GM23338 (cell line): ENCODE measurements around the gene KCNMA1. TPM values are rescaled to one million over a fixed set of nuclear protein-coding genes. Genes with fewer than 3 reads are reported as not detected.

ENCODE experiments used
- ATAC-seq: fragments of 200-7000 bp; cut with Tn5 transposase; 3 replicates; pipeline ENCODE4 v1.9.1; 2020
- DNase-seq: peaks from one replicate; pipeline ENCODE4 v3.0.0-alpha.2; 2015; ENCODE audit warnings: low spot score
- H2AFZ ChIP-seq: fragments of 200-600 bp; sonication (generic); 2 replicates; pipeline ENCODE4 v1.8.0; 2016; ENCODE audit warnings: antibody characterized with exemption, mild to moderate bottlenecking, moderate library complexity
- H3F3A ChIP-seq: fragments of 200-600 bp; sonication (generic); replicated peaks from 2 replicates; pipeline ENCODE4 v1.8.0; 2017; ENCODE audit warnings: antibody characterized with exemption, mixed run types, low read depth
- H3K27ac ChIP-seq: fragments of 200-600 bp; sonication (generic); 2 replicates; pipeline ENCODE4 v1.6.1; 2016; ENCODE audit warnings: low read depth
- H3K27me3 ChIP-seq: fragments of 200-600 bp; sonication (generic); 2 replicates; pipeline ENCODE4 v1.8.0; 2016; ENCODE audit warnings: mild to moderate bottlenecking, mixed run types, moderate library complexity; ENCODE audit not compliant: insufficient read depth
- H3K36me3 ChIP-seq: fragments of 200-600 bp; sonication (generic); 2 replicates; pipeline ENCODE4 v1.8.0; 2016; ENCODE audit warnings: mild to moderate bottlenecking; ENCODE audit not compliant: insufficient read depth
- H3K4me1 ChIP-seq: fragments of 200-600 bp; sonication (generic); 2 replicates; pipeline ENCODE4 v1.8.0; 2016; ENCODE audit warnings: mild to moderate bottlenecking, moderate library complexity; ENCODE audit not compliant: insufficient read depth
- H3K4me2 ChIP-seq: fragments of 200-600 bp; sonication (generic); 2 replicates; pipeline ENCODE4 v1.7.1; 2017; ENCODE audit warnings: mixed run types
- H3K4me3 ChIP-seq: fragments of 200-600 bp; sonication (generic); 2 replicates; pipeline ENCODE4 v1.6.1; 2016; ENCODE audit warnings: mixed run types
- H3K79me2 ChIP-seq: fragments of 200-600 bp; sonication (generic); replicated peaks from 2 replicates; pipeline ENCODE4 v1.8.0; 2017; ENCODE audit warnings: mild to moderate bottlenecking; ENCODE audit not compliant: insufficient read depth
- H3K9me2 ChIP-seq: fragments of 200-600 bp; sonication (generic); 2 replicates; pipeline ENCODE4 v1.8.0; 2017; ENCODE audit not compliant: insufficient read depth
- H4K20me1 ChIP-seq: fragments of 200-600 bp; sonication (generic); replicated peaks from 2 replicates; pipeline ENCODE4 v1.8.0; 2017; ENCODE audit warnings: mild to moderate bottlenecking; ENCODE audit not compliant: insufficient read depth
- H3K27ac Mint-ChIP-seq: 2 replicates; pipeline ENCODE4 v1.8.0; 2020; ENCODE audit warnings: inconsistent platforms, mild to moderate bottlenecking, moderate library complexity, mixed read lengths
- H3K27me3 Mint-ChIP-seq: 3 replicates; pipeline ENCODE4 v1.8.0; 2022; ENCODE audit warnings: low read depth, mild to moderate bottlenecking, moderate library complexity, mixed read lengths, inconsistent platforms; ENCODE audit not compliant: insufficient read depth, poor library complexity
- H3K36me3 Mint-ChIP-seq: 3 replicates; pipeline ENCODE4 v1.8.0; 2021; ENCODE audit warnings: low read depth, mild to moderate bottlenecking, inconsistent platforms, moderate library complexity, mixed read lengths
- H3K4me1 Mint-ChIP-seq: 3 replicates; pipeline ENCODE4 v1.8.0; 2020; ENCODE audit warnings: mild to moderate bottlenecking, inconsistent platforms, mixed read lengths
- H3K4me3 Mint-ChIP-seq: 3 replicates; pipeline ENCODE4 v1.8.0; 2021; ENCODE audit warnings: moderate library complexity, mild to moderate bottlenecking, inconsistent platforms, mixed read lengths
- H3K9me3 Mint-ChIP-seq: 3 replicates; pipeline ENCODE4 v1.8.0; 2020; ENCODE audit warnings: moderate library complexity, mild to moderate bottlenecking, inconsistent platforms, mixed read lengths
- EZH2 ChIP-seq: fragments of 200-600 bp; sonication (generic); IDR thresholded peaks from one replicate; pipeline ENCODE4 v1.8.0; 2017; ENCODE audit warnings: antibody characterized with exemption, mild to moderate bottlenecking, low read depth; ENCODE audit not compliant: unreplicated experiment
- JUNB ChIP-seq: IDR thresholded peaks from one replicate; pipeline ENCODE4 v1.6.1; 2016; ENCODE audit warnings: antibody characterized with exemption; ENCODE audit not compliant: unreplicated experiment
- POLR2AphosphoS5 ChIP-seq: IDR thresholded peaks from 2 replicates; pipeline ENCODE4 v1.6.1; 2016; ENCODE audit warnings: antibody characterized with exemption, low read depth
- STAT1 ChIP-seq: IDR thresholded peaks from one replicate; pipeline ENCODE4 v1.6.1; 2016; ENCODE audit warnings: antibody characterized with exemption; ENCODE audit not compliant: unreplicated experiment
- ZNF114 ChIP-seq: fragments of 250-450 bp; sonication (Bioruptor Pico); IDR thresholded peaks from 2 replicates; pipeline ENCODE4 v1.5.0; 2020; ENCODE audit warnings: mild to moderate bottlenecking, moderate library complexity
- ZNF331 ChIP-seq: fragments of 250-450 bp; sonication (Bioruptor Pico); IDR thresholded peaks from 2 replicates; pipeline ENCODE4 v1.5.0; 2020; ENCODE audit warnings: low read depth, mild to moderate bottlenecking, moderate library complexity
- polyA plus RNA-seq: library from polyadenylated mRNA; unstranded; fragments of >200 nt; fragmentation: Nextera tagmentation; extraction: Ambion mirVana; gene quantifications from 2 replicates; pipeline ENCODE4 v1.2.1, GENCODE V29; 2016
- total RNA-seq: library from RNA; depleted of rRNA; stranded (reverse); fragments of >200 nt; shearing (Covaris generic); gene quantifications from 2 replicates; pipeline ENCODE4 v1.2.3, GENCODE V29; 2014
- TF ChIP-seq, protein P1 (sequence below): IDR thresholded peaks from one replicate; pipeline ENCODE4 v1.6.1; 2018; ENCODE audit warnings: antibody characterized with exemption; ENCODE audit not compliant: unreplicated experiment
- TF ChIP-seq, protein P2 (sequence below): IDR thresholded peaks from 2 replicates; pipeline ENCODE4 v1.6.1; 2016; ENCODE audit warnings: antibody characterized with exemption
- TF ChIP-seq, protein P3 (sequence below): fragments of 250-450 bp; sonication (Bioruptor Pico); IDR thresholded peaks from 2 replicates; pipeline ENCODE4 v1.5.0; 2020; ENCODE audit warnings: mild to moderate bottlenecking, moderate library complexity
- TF ChIP-seq, protein P4 (sequence below), 2 experiments: fragments of 200-600 bp in 1 of 2; sonication (generic) in 1 of 2; conservative IDR thresholded peaks; 2 replicates each; pipeline versions ENCODE4 v1.5.1 to v1.6.1; 2016 to 2017; ENCODE audit warnings: antibody characterized with exemption in 2 of 2, low read depth in 2 of 2, mild to moderate bottlenecking in 2 of 2, moderate library complexity in 1 of 2

KCNMA1 gene
- total and polyA plus RNA-seq, 2 experiments from 2014 or later = 8.2 to 9.0 TPM

DNA sequence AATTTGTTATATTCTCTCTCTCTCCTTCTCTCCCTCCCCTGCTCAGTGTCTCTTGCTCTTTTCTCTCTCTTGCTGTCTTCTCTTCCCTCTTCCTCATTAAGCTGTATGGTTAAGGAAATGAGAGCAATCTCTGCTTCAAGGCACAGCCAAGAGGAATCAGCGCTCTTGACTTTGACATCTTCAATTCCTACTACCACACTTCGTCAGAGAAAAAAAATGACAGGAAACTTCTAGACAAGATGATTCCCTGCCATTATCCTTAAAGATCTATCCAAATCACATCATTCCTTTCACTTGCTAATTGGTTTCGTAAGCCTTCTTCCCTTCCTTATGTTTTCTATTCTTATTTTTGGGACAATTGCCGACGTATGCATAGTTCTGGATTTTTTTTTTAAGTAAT lies 425.0 kb downstream of the KCNMA1 start:
- no peaks in the 10 kb centered on the region for H3K27me3 Mint-ChIP-seq

DNA sequence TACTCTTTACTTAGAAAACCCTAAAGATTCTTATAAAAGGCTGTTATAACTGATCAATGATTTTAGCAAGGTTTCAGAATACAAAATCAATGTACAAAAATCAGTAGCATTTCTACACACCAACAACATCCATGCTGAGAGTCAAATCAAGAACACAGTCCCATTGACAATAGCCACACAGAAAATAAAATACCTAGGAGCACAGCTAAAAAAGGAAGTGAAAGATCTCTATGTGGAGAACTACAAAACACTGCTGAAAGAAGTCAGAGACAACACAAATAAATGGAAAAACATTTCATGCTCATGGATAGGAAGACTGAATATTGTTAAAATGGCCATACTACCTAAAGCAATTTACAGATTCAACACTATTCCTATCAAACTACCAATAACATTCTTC lies 427.0 kb downstream of the KCNMA1 start:
- Mint-ChIP-seq H3K27me3 (no peaks in the 10 kb centered on the region), H3K4me3 (no peak overlapping the region), H3K27ac (no peak overlapping the region), H3K36me3 (no peaks in the 10 kb centered on the region), H3K4me1 (no peaks in the 10 kb centered on the region), H3K9me3 (no peaks in the 10 kb centered on the region)
- Histone ChIP-seq H3F3A (no peaks in the 10 kb centered on the region), H3K4me1 (no peaks in the 10 kb centered on the region), H2AFZ (no peak overlapping the region), H4K20me1 (no peaks in the 10 kb centered on the region), H3K4me3 (no peak overlapping the region), H3K79me2 (no peaks in the 10 kb centered on the region), H3K4me2 (no peak overlapping the region), H3K27me3 (no peaks in the 10 kb centered on the region), H3K9me2 (no peaks in the 10 kb centered on the region), H3K27ac (no peak overlapping the region), H3K36me3 (no peaks in the 10 kb centered on the region)
- no peak for ATAC-seq
- no peak for DNase-seq
- TF ChIP-seq EZH2 (no peak), STAT1 (no peak), JUNB (no peak), ZNF114 (CRISPR knock-in tag) (no peak), ZNF331 (CRISPR knock-in tag) (no peak), POLR2AphosphoS5 (no peak)
- TF ChIP-seq, protein P1, sequence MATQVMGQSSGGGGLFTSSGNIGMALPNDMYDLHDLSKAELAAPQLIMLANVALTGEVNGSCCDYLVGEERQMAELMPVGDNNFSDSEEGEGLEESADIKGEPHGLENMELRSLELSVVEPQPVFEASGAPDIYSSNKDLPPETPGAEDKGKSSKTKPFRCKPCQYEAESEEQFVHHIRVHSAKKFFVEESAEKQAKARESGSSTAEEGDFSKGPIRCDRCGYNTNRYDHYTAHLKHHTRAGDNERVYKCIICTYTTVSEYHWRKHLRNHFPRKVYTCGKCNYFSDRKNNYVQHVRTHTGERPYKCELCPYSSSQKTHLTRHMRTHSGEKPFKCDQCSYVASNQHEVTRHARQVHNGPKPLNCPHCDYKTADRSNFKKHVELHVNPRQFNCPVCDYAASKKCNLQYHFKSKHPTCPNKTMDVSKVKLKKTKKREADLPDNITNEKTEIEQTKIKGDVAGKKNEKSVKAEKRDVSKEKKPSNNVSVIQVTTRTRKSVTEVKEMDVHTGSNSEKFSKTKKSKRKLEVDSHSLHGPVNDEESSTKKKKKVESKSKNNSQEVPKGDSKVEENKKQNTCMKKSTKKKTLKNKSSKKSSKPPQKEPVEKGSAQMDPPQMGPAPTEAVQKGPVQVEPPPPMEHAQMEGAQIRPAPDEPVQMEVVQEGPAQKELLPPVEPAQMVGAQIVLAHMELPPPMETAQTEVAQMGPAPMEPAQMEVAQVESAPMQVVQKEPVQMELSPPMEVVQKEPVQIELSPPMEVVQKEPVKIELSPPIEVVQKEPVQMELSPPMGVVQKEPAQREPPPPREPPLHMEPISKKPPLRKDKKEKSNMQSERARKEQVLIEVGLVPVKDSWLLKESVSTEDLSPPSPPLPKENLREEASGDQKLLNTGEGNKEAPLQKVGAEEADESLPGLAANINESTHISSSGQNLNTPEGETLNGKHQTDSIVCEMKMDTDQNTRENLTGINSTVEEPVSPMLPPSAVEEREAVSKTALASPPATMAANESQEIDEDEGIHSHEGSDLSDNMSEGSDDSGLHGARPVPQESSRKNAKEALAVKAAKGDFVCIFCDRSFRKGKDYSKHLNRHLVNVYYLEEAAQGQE = no peak
- TF ChIP-seq, protein P2, sequence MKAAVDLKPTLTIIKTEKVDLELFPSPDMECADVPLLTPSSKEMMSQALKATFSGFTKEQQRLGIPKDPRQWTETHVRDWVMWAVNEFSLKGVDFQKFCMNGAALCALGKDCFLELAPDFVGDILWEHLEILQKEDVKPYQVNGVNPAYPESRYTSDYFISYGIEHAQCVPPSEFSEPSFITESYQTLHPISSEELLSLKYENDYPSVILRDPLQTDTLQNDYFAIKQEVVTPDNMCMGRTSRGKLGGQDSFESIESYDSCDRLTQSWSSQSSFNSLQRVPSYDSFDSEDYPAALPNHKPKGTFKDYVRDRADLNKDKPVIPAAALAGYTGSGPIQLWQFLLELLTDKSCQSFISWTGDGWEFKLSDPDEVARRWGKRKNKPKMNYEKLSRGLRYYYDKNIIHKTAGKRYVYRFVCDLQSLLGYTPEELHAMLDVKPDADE = no peak
- TF ChIP-seq, protein P3, sequence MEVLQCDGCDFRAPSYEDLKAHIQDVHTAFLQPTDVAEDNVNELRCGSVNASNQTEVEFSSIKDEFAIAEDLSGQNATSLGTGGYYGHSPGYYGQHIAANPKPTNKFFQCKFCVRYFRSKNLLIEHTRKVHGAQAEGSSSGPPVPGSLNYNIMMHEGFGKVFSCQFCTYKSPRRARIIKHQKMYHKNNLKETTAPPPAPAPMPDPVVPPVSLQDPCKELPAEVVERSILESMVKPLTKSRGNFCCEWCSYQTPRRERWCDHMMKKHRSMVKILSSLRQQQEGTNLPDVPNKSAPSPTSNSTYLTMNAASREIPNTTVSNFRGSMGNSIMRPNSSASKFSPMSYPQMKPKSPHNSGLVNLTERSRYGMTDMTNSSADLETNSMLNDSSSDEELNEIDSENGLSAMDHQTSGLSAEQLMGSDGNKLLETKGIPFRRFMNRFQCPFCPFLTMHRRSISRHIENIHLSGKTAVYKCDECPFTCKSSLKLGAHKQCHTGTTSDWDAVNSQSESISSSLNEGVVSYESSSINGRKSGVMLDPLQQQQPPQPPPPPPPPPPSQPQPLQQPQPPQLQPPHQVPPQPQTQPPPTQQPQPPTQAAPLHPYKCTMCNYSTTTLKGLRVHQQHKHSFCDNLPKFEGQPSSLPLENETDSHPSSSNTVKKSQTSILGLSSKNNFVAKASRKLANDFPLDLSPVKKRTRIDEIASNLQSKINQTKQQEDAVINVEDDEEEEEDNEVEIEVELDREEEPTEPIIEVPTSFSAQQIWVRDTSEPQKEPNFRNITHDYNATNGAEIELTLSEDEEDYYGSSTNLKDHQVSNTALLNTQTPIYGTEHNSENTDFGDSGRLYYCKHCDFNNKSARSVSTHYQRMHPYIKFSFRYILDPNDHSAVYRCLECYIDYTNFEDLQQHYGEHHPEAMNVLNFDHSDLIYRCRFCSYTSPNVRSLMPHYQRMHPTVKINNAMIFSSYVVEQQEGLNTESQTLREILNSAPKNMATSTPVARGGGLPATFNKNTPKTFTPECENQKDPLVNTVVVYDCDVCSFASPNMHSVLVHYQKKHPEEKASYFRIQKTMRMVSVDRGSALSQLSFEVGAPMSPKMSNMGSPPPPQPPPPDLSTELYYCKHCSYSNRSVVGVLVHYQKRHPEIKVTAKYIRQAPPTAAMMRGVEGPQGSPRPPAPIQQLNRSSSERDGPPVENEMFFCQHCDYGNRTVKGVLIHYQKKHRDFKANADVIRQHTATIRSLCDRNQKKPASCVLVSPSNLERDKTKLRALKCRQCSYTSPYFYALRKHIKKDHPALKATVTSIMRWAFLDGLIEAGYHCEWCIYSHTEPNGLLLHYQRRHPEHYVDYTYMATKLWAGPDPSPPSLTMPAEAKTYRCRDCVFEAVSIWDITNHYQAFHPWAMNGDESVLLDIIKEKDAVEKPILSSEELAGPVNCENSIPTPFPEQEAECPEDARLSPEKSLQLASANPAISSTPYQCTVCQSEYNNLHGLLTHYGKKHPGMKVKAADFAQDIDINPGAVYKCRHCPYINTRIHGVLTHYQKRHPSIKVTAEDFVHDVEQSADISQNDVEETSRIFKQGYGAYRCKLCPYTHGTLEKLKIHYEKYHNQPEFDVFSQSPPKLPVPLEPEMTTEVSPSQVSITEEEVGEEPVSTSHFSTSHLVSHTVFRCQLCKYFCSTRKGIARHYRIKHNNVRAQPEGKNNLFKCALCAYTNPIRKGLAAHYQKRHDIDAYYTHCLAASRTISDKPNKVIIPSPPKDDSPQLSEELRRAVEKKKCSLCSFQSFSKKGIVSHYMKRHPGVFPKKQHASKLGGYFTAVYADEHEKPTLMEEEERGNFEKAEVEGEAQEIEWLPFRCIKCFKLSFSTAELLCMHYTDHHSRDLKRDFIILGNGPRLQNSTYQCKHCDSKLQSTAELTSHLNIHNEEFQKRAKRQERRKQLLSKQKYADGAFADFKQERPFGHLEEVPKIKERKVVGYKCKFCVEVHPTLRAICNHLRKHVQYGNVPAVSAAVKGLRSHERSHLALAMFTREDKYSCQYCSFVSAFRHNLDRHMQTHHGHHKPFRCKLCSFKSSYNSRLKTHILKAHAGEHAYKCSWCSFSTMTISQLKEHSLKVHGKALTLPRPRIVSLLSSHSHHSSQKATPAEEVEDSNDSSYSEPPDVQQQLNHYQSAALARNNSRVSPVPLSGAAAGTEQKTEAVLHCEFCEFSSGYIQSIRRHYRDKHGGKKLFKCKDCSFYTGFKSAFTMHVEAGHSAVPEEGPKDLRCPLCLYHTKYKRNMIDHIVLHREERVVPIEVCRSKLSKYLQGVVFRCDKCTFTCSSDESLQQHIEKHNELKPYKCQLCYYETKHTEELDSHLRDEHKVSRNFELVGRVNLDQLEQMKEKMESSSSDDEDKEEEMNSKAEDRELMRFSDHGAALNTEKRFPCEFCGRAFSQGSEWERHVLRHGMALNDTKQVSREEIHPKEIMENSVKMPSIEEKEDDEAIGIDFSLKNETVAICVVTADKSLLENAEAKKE = no peak
- TF ChIP-seq, protein P4, sequence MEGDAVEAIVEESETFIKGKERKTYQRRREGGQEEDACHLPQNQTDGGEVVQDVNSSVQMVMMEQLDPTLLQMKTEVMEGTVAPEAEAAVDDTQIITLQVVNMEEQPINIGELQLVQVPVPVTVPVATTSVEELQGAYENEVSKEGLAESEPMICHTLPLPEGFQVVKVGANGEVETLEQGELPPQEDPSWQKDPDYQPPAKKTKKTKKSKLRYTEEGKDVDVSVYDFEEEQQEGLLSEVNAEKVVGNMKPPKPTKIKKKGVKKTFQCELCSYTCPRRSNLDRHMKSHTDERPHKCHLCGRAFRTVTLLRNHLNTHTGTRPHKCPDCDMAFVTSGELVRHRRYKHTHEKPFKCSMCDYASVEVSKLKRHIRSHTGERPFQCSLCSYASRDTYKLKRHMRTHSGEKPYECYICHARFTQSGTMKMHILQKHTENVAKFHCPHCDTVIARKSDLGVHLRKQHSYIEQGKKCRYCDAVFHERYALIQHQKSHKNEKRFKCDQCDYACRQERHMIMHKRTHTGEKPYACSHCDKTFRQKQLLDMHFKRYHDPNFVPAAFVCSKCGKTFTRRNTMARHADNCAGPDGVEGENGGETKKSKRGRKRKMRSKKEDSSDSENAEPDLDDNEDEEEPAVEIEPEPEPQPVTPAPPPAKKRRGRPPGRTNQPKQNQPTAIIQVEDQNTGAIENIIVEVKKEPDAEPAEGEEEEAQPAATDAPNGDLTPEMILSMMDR (conservative IDR thresholded peaks at IDR 0.05; ENCODE audit: low read depth in 2 of 2) = no peak

More for the DNA sequence above, 425.0 kb downstream of the KCNMA1 start:
- Histone ChIP-seq H3K27ac (no peak overlapping the region), H3K27me3 (no peaks in the 10 kb centered on the region), H3K4me2 (no peak overlapping the region), H3K79me2 (no peaks in the 10 kb centered on the region), H4K20me1 (no peaks in the 10 kb centered on the region), H3K4me1 (no peaks in the 10 kb centered on the region), H2AFZ (no peak overlapping the region), H3K36me3 (no peaks in the 10 kb centered on the region), H3K4me3 (no peak overlapping the region), H3K9me2 (no peaks in the 10 kb centered on the region), H3F3A (no peaks in the 10 kb centered on the region)
- ATAC-seq (no peak), DNase-seq (no peak)
- Mint-ChIP-seq H3K36me3 (no peaks in the 10 kb centered on the region), H3K4me3 (no peak overlapping the region), H3K9me3 (no peaks in the 10 kb centered on the region), H3K27ac (no peak overlapping the region), H3K4me1 (no peaks in the 10 kb centered on the region)
- TF ChIP-seq EZH2 (no peak), ZNF114 (CRISPR knock-in tag) (no peak)
